Keratinocyte (primary cell): ENCODE results near the gene MYO10. TPM values are rescaled to one million over a fixed set of nuclear protein-coding genes. Genes with fewer than 3 reads are reported as not detected.

Experiments used
- DNase-seq: peaks from one replicate; pipeline ENCODE4 v3.0.0-alpha.2; 2011; ENCODE audit warnings: low read depth, missing footprints, low spot score
- FAIRE-seq: peaks from 2 replicates; lab custom pipeline; 2011; peaks lifted over from hg19 to GRCh38; lab: Jason Lieb, UNC
- H2AFZ ChIP-seq: 2 replicates; pipeline ENCODE4 v1.6.0; 2012; ENCODE audit warnings: low read length, control low read depth, inconsistent platforms; ENCODE audit not compliant: control insufficient read depth
- H3K27ac ChIP-seq: 2 replicates; pipeline ENCODE4 v1.5.1; 2011; ENCODE audit warnings: low read length; ENCODE audit not compliant: control insufficient read depth, insufficient read depth
- H3K27me3 ChIP-seq: 3 replicates; pipeline ENCODE4 v1.6.0; 2011; ENCODE audit warnings: low read length; ENCODE audit not compliant: control insufficient read depth, insufficient read depth; ENCODE audit errors: extremely low read depth
- H3K36me3 ChIP-seq, 2 experiments: 2 replicates in 1 of 2; 3 replicates in 1 of 2; pipeline ENCODE4 v1.5.1; 2011; ENCODE audit warnings: low read length in 2 of 2, mild to moderate bottlenecking in 1 of 2; ENCODE audit not compliant: control insufficient read depth in 2 of 2, insufficient read depth in 2 of 2; ENCODE audit errors: extremely low read depth in 1 of 2
- H3K4me1 ChIP-seq: 3 replicates; pipeline ENCODE4 v1.5.1; 2011; ENCODE audit warnings: low read length; ENCODE audit not compliant: control insufficient read depth, insufficient read depth; ENCODE audit errors: extremely low read depth
- H3K4me2 ChIP-seq: 3 replicates; pipeline ENCODE4 v1.6.0; 2011; ENCODE audit warnings: low read depth, low read length; ENCODE audit not compliant: control insufficient read depth, insufficient read depth; ENCODE audit errors: extremely low read depth
- H3K4me3 ChIP-seq, 3 experiments: fragments of 200-600 bp in 1 of 3; sonication (generic) in 1 of 3; 2 replicates in 2 of 3; 3 replicates in 1 of 3; pipeline ENCODE4 v1.5.1; 2011 to 2016; ENCODE audit warnings: low read length in 3 of 3, mild to moderate bottlenecking in 3 of 3, control low read depth in 2 of 3, inconsistent platforms in 1 of 3, low read depth in 1 of 3, mixed read lengths in 1 of 3, mixed run types in 1 of 3, moderate library complexity in 1 of 3; ENCODE audit not compliant: control insufficient read depth in 2 of 3, insufficient read depth in 2 of 3; ENCODE audit errors: extremely low read depth in 1 of 3
- H3K79me2 ChIP-seq: 2 replicates; pipeline ENCODE4 v1.6.0; 2012; ENCODE audit warnings: low read length; ENCODE audit not compliant: control insufficient read depth, insufficient read depth
- H3K9ac ChIP-seq: 3 replicates; pipeline ENCODE4 v1.6.0; 2011; ENCODE audit warnings: low read length; ENCODE audit not compliant: control insufficient read depth, insufficient read depth; ENCODE audit errors: extremely low read depth
- H3K9me1 ChIP-seq: 3 replicates; pipeline ENCODE4 v1.6.0; 2011; ENCODE audit warnings: low read length; ENCODE audit not compliant: control insufficient read depth, insufficient read depth; ENCODE audit errors: extremely low read depth
- H3K9me3 ChIP-seq: 2 replicates; pipeline ENCODE4 v1.5.1; 2012; ENCODE audit warnings: low read depth, low read length; ENCODE audit not compliant: control insufficient read depth
- H4K20me1 ChIP-seq: 3 replicates; pipeline ENCODE4 v1.6.0; 2011; ENCODE audit warnings: low read length; ENCODE audit not compliant: control insufficient read depth, insufficient read depth; ENCODE audit errors: extremely low read depth
- CTCF ChIP-seq, 3 experiments: IDR thresholded peaks in 1 of 3; conservative IDR thresholded peaks in 1 of 3; optimal IDR thresholded peaks in 1 of 3; 2 replicates in 2 of 3; 3 replicates in 1 of 3; pipeline versions ENCODE3 to v1.5.1; 2011; ENCODE audit warnings: low read length in 3 of 3, mild to moderate bottlenecking in 3 of 3, moderate library complexity in 2 of 3, control low read depth in 1 of 3, inconsistent platforms in 1 of 3; ENCODE audit not compliant: insufficient read depth in 2 of 3; ENCODE audit errors: extremely low read depth in 1 of 3
- EZH2 ChIP-seq: IDR thresholded peaks from one replicate; pipeline ENCODE4 v1.6.1; 2012; ENCODE audit warnings: inconsistent platforms, mild to moderate bottlenecking, low read length, moderate library complexity
- dilution Hi-C: fragments of 300-500 bp; cut with MboI; formaldehyde crosslinking; loops from one replicate; pipeline ENCODE4 v1.7.0; 2020; ENCODE audit warnings: low sequenced_read_pairs; ENCODE audit not compliant: extremely low pct_ligation_motif_present
- polyA plus RNA-seq, 5 experiments: library from polyadenylated mRNA; depleted of rRNA in 3 of 5; stranded (reverse) in 3 of 5; stranded (forward) in 1 of 5; unstranded in 1 of 5; fragments of >200 nt; gene quantifications; 1 replicate in 1 of 5; 2 replicates in 3 of 5; 3 replicates in 1 of 5; pipeline versions ENCODE4 v1.2.1 to v1.2.3, GENCODE V29; 2011 to 2012; ENCODE audit warnings: missing spikeins in 2 of 5, low read depth in 1 of 5, low replicate concordance in 1 of 5

Gene MYO10
- polyA plus RNA-seq, 1 donor (not counting 4 experiments of a cell fraction or from before 2014, with no cell fraction given) = 22.0 TPM

- Histone ChIP-seq H3K4me2 (no peak overlapping the region), H3K79me2 (peaks cover 96% of the 10 kb centered on the region), H4K20me1 (peaks cover 54% of the 10 kb centered on the region), H3K4me3 (no peak overlapping the region), H3K27me3 (no peaks in the 10 kb centered on the region), H3K9me1 (peaks cover 16% of the 10 kb centered on the region), H3K4me1 (peaks cover 38% of the 10 kb centered on the region), H3K36me3 (no peaks in the 10 kb centered on the region), H3K9ac (no peak overlapping the region), H3K9me3 (no peaks in the 10 kb centered on the region), H2AFZ (no peak overlapping the region), H3K27ac (no peak overlapping the region)
- no peak for DNase-seq
- FAIRE-seq = no peak
- dilution Hi-C loops = no loop called here
- TF ChIP-seq CTCF (optimal IDR thresholded peaks at IDR 0.05 in 1 of 3, IDR thresholded peaks at IDR 0.05 in 1 of 3, conservative IDR thresholded peaks at IDR 0.05 in 1 of 3; ENCODE audit: extremely low read depth in 1 of 3, insufficient read depth in 2 of 3, low read length in 3 of 3) = no peak
- no peak for TF ChIP-seq EZH2
These were observed 49.7 kb downstream of the MYO10 start for GRCh38 chr5:16886366-16886736.

- peaks cover 34% of the 10 kb centered on the region for H3K4me1 ChIP-seq
- no peak overlapping the region for H2AFZ ChIP-seq
- DNase-seq (no peak), FAIRE-seq (no peak)
- peaks cover 16% of the 10 kb centered on the region for H3K9me1 ChIP-seq
- TF ChIP-seq EZH2 = no peak
- TF ChIP-seq CTCF (optimal IDR thresholded peaks at IDR 0.05 in 1 of 3, IDR thresholded peaks at IDR 0.05 in 1 of 3, conservative IDR thresholded peaks at IDR 0.05 in 1 of 3; ENCODE audit: extremely low read depth in 1 of 3, insufficient read depth in 2 of 3, low read length in 3 of 3) = no peak
- no peak overlapping the region for H3K27ac ChIP-seq
- H3K9ac ChIP-seq = no peak overlapping the region
- H3K4me2 ChIP-seq = no peak overlapping the region
- no peaks in the 10 kb centered on the region for H3K36me3 ChIP-seq
- H3K27me3 ChIP-seq = no peaks in the 10 kb centered on the region
- peaks cover 56% of the 10 kb centered on the region for H4K20me1 ChIP-seq
- no peak overlapping the region for H3K4me3 ChIP-seq
- peaks cover 96% of the 10 kb centered on the region for H3K79me2 ChIP-seq
- H3K9me3 ChIP-seq = no peaks in the 10 kb centered on the region
- dilution Hi-C loops = no loop called here
These were observed 50.3 kb downstream of the MYO10 start for GRCh38 chr5:16885635-16886365.
